RWPE1 (cell line): ENCODE measurements around the gene BTNL3.
A peak's percentile ranks its signal among the peaks of the same experiment; 100 is the strongest.

ENCODE experiments used
- CTCF ChIA-PET: fragments of 350-600 bp; sonication (Branson Sonifier 250); formaldehyde crosslinking; extraction: SDS; loops from one replicate; lab custom pipeline; 2021; lab: Yijun Ruan, JAX
- POLR2A ChIA-PET: fragments of 400-600 bp; formaldehyde crosslinking; extraction: SDS; loops from one replicate; lab custom pipeline; 2020; ENCODE audit warnings: antibody characterized with exemption; ENCODE audit not compliant: low non-redundant PET; lab: Yijun Ruan, JAX
- DNase-seq: peaks from one replicate; pipeline ENCODE4 v3.0.0; 2012; ENCODE audit warnings: low spot score
- H3K27ac ChIP-seq: fragments of 450-650 bp; 2 replicates; pipeline ENCODE4 v1.5.1; 2017
- TF ChIP-seq, protein P1 (sequence below): fragments of 450-650 bp; conservative IDR thresholded peaks from 2 replicates; pipeline ENCODE4 v1.5.1; 2017; ENCODE audit warnings: low read depth, mild to moderate bottlenecking

The BTNL3 gene

DNA sequence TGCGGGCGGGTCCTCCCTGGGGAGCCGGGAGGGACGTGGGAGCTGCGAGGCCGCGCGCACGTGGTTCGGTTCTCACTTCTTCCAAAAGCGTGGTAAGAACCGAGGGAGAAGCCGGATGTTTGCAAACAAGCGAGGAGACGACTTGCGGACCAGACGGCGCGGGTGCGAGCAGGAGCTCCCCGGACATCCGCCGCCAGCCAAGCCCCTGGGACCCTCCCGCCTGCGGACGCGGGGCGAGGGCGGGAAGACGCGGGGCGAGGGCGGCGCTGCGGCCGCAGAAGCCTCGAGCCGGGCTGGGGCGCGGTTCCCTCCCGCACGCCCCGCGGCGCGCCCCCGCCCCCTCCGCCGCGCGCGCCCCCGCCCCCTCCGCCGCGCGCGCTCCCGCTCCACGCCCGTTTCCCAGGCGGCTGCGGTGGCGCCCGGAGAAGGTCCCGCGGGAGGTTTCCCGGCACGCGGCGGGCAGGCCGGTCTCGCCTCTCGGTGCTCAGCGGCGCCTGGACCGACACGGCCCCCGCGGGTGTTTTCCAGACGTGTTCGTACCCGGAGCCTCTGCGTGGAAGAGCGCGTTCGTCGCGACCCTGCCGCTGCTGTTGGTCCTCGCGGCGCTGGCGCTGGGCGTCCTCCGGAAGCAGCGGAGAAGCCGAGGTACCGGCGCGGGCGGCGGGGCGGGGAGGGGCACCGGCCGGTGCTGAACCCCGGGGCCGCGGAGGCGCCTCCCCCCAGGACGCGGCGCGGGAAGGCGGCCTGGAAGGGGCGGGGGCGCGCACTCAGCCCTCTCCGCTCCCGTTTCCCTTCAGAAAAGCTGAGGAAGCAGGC is 64.2 kb downstream of the BTNL3 start:
- TF ChIP-seq, protein P1, sequence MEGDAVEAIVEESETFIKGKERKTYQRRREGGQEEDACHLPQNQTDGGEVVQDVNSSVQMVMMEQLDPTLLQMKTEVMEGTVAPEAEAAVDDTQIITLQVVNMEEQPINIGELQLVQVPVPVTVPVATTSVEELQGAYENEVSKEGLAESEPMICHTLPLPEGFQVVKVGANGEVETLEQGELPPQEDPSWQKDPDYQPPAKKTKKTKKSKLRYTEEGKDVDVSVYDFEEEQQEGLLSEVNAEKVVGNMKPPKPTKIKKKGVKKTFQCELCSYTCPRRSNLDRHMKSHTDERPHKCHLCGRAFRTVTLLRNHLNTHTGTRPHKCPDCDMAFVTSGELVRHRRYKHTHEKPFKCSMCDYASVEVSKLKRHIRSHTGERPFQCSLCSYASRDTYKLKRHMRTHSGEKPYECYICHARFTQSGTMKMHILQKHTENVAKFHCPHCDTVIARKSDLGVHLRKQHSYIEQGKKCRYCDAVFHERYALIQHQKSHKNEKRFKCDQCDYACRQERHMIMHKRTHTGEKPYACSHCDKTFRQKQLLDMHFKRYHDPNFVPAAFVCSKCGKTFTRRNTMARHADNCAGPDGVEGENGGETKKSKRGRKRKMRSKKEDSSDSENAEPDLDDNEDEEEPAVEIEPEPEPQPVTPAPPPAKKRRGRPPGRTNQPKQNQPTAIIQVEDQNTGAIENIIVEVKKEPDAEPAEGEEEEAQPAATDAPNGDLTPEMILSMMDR, result no peak
- H3K27ac ChIP-seq, result no peak overlapping the region
- DNase-seq, result peak; percentile 57
- ChIA-PET POLR2A (no interaction called here), CTCF (interaction anchor here (0.7 to 1.5 kb wide), 2 partner anchors 30 to 120 kb away, joined by 3 to 4 read pairs; no protein-coding TSS in a partner anchor)

- ChIA-PET CTCF (interaction anchor here (1.5 kb wide), 1 partner anchor 119 kb away, joined by 4 read pairs; no protein-coding TSS in a partner anchor), POLR2A (no interaction called here)
- no peak overlapping the region for H3K27ac ChIP-seq
- TF ChIP-seq, protein P1, result no peak
- no peak for DNase-seq
Measured at GRCh38 chr5:181053488-181054121, 65.0 kb downstream of the BTNL3 start.

GRCh38 chr5:181054138-181054537 is 65.5 kb downstream of the BTNL3 start:
- ChIA-PET POLR2A (no interaction called here), CTCF (interaction anchor here (0.6 to 1.5 kb wide), 3 partner anchors 31 to 337 kb away, joined by 4 to 8 read pairs (median 7); no protein-coding TSS in a partner anchor)
- no peak overlapping the region for H3K27ac ChIP-seq
- no peak for DNase-seq
- TF ChIP-seq, protein P1, result no peak

- no peak overlapping the region for H3K27ac ChIP-seq
- CTCF ChIA-PET, result interaction anchor here (0.6 to 1.5 kb wide), 4 partner anchors 16 to 186 kb away, joined by 3 to 8 read pairs (median 4); no protein-coding TSS in a partner anchor
- no peak for DNase-seq
- POLR2A ChIA-PET, result interaction anchor here (0.6 kb wide), 1 partner anchor 8 kb away, joined by 3 read pairs; no protein-coding TSS in a partner anchor
- TF ChIP-seq, protein P1, result no peak
Measured at GRCh38 chr5:181054871-181055459, 66.3 kb downstream of the BTNL3 start.
